HepG2 (cell line): ENCODE measurements around the gene OGFR. TPM values are rescaled to one million over a fixed set of nuclear protein-coding genes. Genes with fewer than 3 reads are reported as not detected.

Experiments
- ATAC-seq: fragments of 200-7000 bp; cut with Tn5 transposase; 3 replicates; pipeline ENCODE4 v1.9.1; 2020; ENCODE audit warnings: mild to moderate bottlenecking, moderate library complexity
- BruUV-seq: library from RNA; stranded (reverse); fragments of 400-500 nt; replicated peaks from 2 replicates; lab custom pipeline; 2021; lab: Mats Ljungman, UMichigan
- CTCF ChIA-PET: fragments of 300-600 bp; formaldehyde crosslinking; extraction: SDS; loops from one replicate; lab custom pipeline; 2021; ENCODE audit warnings: low total read pairs, inconsistent platforms, low intra/inter-chr PET ratio; lab: Yijun Ruan, JAX
- POLR2A ChIA-PET: fragments of 350-600 bp; sonication (Branson Sonifier 250); formaldehyde crosslinking; loops from one replicate; lab custom pipeline; 2020; ENCODE audit warnings: antibody characterized with exemption, inconsistent platforms; lab: Yijun Ruan, JAX
- DNase-seq: peaks from one replicate; pipeline ENCODE4 v3.0.0-alpha.2; 2015; ENCODE audit warnings: low spot score
- FAIRE-seq: peaks from 3 replicates; lab custom pipeline; 2011; peaks lifted over from hg19 to GRCh38; lab: Jason Lieb, UNC
- H2AFZ ChIP-seq: one replicate; pipeline ENCODE4 v1.6.1; 2011; ENCODE audit warnings: low read length, inconsistent platforms
- H3K27ac ChIP-seq: fragments of 300-600 bp; 3 replicates; pipeline ENCODE4 v1.8.0; 2011; ENCODE audit warnings: mixed run types, mild to moderate bottlenecking, mixed read lengths, low read length, inconsistent platforms; ENCODE audit not compliant: insufficient read depth; ENCODE audit errors: extremely low read length
- H3K27me3 ChIP-seq, 2 experiments: fragments of 200-600 bp in 1 of 2; 2 replicates in 1 of 2; 3 replicates in 1 of 2; pipeline versions ENCODE4 v1.6.0 to v1.8.0; 2011; ENCODE audit warnings: low read length in 2 of 2, mild to moderate bottlenecking in 2 of 2, moderate library complexity in 2 of 2, inconsistent platforms in 1 of 2; ENCODE audit not compliant: insufficient read depth in 2 of 2, control insufficient read depth in 1 of 2
- H3K36me3 ChIP-seq, 2 experiments: fragments of 200-600 bp in 1 of 2; replicated peaks in 1 of 2; 2 replicates in 1 of 2; 3 replicates in 1 of 2; pipeline versions ENCODE4 v1.5.1 to v1.8.0; 2011; ENCODE audit warnings: low read length in 2 of 2, inconsistent platforms in 1 of 2; ENCODE audit not compliant: insufficient read depth in 2 of 2, control insufficient read depth in 1 of 2
- H3K4me1 ChIP-seq: 2 replicates; pipeline ENCODE4 v1.5.1; 2012; ENCODE audit warnings: low read length, inconsistent platforms; ENCODE audit not compliant: insufficient read depth
- H3K4me2 ChIP-seq: 2 replicates; pipeline ENCODE4 v1.6.0; 2011; ENCODE audit warnings: low read depth, low read length, inconsistent platforms
- H3K4me3 ChIP-seq, 3 experiments: fragments of 200-600 bp in 1 of 3; sonication (generic), shearing (Covaris generic) in 1 of 3; replicated peaks in 1 of 3; 2 replicates each; pipeline ENCODE4 v1.5.1; 2011 to 2016; ENCODE audit warnings: low read length in 3 of 3, inconsistent platforms in 2 of 3, low read depth in 2 of 3, mild to moderate bottlenecking in 2 of 3, control low read depth in 1 of 3, mixed read lengths in 1 of 3; ENCODE audit not compliant: insufficient read depth in 1 of 3
- H3K79me2 ChIP-seq: one replicate; pipeline ENCODE4 v1.6.1; 2011; ENCODE audit warnings: low read length, inconsistent platforms; ENCODE audit not compliant: insufficient read depth
- H3K9ac ChIP-seq: 2 replicates; pipeline ENCODE4 v1.6.0; 2011; ENCODE audit warnings: mild to moderate bottlenecking, low read depth, low read length, inconsistent platforms; ENCODE audit not compliant: insufficient read depth
- H3K9me3 ChIP-seq: 2 replicates; pipeline ENCODE4 v1.5.1; 2012; ENCODE audit warnings: mild to moderate bottlenecking, low read length
- H4K20me1 ChIP-seq: 2 replicates; pipeline ENCODE4 v1.6.0; 2011; ENCODE audit warnings: inconsistent platforms, mild to moderate bottlenecking, low read length, moderate library complexity; ENCODE audit not compliant: insufficient read depth
- E2F2 ChIP-seq: sonication (generic); formaldehyde crosslinking; IDR thresholded peaks from 2 replicates; pipeline ENCODE4 v1.4.0; 2020; ENCODE audit warnings: missing genetic modification reagents, borderline replicate concordance
- ELK4 ChIP-seq: sonication (generic); formaldehyde crosslinking; IDR thresholded peaks from 2 replicates; pipeline ENCODE4 v1.9.0; 2021; ENCODE audit warnings: missing genetic modification reagents, borderline replicate concordance
- FIP1L1 ChIP-seq: fragments of 200-400 bp; formaldehyde crosslinking; IDR thresholded peaks from 2 replicates; pipeline ENCODE4 v1.6.1; 2018; ENCODE audit warnings: low read depth, mild to moderate bottlenecking, low read length, moderate library complexity, borderline replicate concordance; ENCODE audit not compliant: insufficient read depth
- MAF1 ChIP-seq: sonication (generic); formaldehyde crosslinking; IDR thresholded peaks from 2 replicates; pipeline ENCODE4 v1.5.0; 2020; ENCODE audit warnings: missing genetic modification reagents, borderline replicate concordance
- ZBTB33 ChIP-seq: sonication (generic); formaldehyde crosslinking; IDR thresholded peaks from 2 replicates; pipeline ENCODE4 v1.4.0; 2020; ENCODE audit warnings: missing genetic modification reagents
- ZMAT5 ChIP-seq: sonication (generic); formaldehyde crosslinking; IDR thresholded peaks from 2 replicates; pipeline ENCODE4 v1.5.0; 2020; ENCODE audit warnings: mild to moderate bottlenecking, low read depth, missing genetic modification reagents, borderline replicate concordance
- ZNF543 ChIP-seq: sonication (generic); formaldehyde crosslinking; IDR thresholded peaks from 2 replicates; pipeline ENCODE4 v1.4.0; 2020; ENCODE audit warnings: mild to moderate bottlenecking, missing genetic modification reagents
- ZNF678 ChIP-seq: sonication (generic); formaldehyde crosslinking; IDR thresholded peaks from 2 replicates; pipeline ENCODE4 v1.4.0; 2020; ENCODE audit warnings: mild to moderate bottlenecking, missing genetic modification reagents
- ZNF768 ChIP-seq: sonication (generic); formaldehyde crosslinking; IDR thresholded peaks from 2 replicates; pipeline ENCODE4 v1.4.0; 2020; ENCODE audit warnings: missing genetic modification reagents
- ZNF850 ChIP-seq: sonication (generic); formaldehyde crosslinking; conservative IDR thresholded peaks from 2 replicates; pipeline ENCODE4 v1.9.0; 2021; ENCODE audit warnings: mild to moderate bottlenecking, missing genetic modification reagents
- WGBS: methylation state at CpG from one replicate; pipeline ENCODE4 v1.1.6; 2017; ENCODE audit warnings: low lambda C conversion rate; 5-methylcytosine and 5-hydroxymethylcytosine counted together
- in situ Hi-C: cut with HindIII; loops from 2 replicates; pipeline ENCODE4 v1.10.0; 2017; ENCODE audit warnings: low pct_unique_long_range_greater_than_20kb; ENCODE audit not compliant: extremely low pct_ligation_motif_present
- intact Hi-C: fragments of 100-400 bp; cut with micrococcal nuclease; formaldehyde crosslinking; loops from one replicate; pipeline ENCODE4 v1.10.0; 2022; ENCODE audit not compliant: unreplicated experiment
- polyA plus RNA-seq, 8 experiments: library from polyadenylated mRNA; depleted of rRNA in 3 of 8; stranded (reverse) in 7 of 8; unstranded in 1 of 8; fragments of >200 nt; fragmentation: Illumina TruSeq in 4 of 8; extraction: Trizol in 4 of 8; gene quantifications; 2 replicates each; pipeline versions ENCODE4 v1.2.1 to v1.2.3, GENCODE V29; 2011 to 2016; ENCODE audit warnings: low read depth in 4 of 8, missing spikeins in 1 of 8, mixed read lengths in 1 of 8; ENCODE audit not compliant: insufficient read depth in 1 of 8
- total RNA-seq, 5 experiments: library from RNA; depleted of rRNA; stranded (reverse); fragments of >200 nt; fragmentation: Illumina TruSeq; extraction: Trizol; gene quantifications; 2 replicates each; pipeline ENCODE4 v1.2.3, GENCODE V29; 2016; ENCODE audit warnings: low read depth in 1 of 5

The OGFR gene
- total and polyA plus RNA-seq, 2 of the 13 experiments (the other 11 are each of a cell fraction or from before 2014, with no cell fraction given) = 47.7 to 81.8 TPM

GRCh38 chr20:62813588-62813987 is 9.0 kb downstream of the OGFR start:
- Histone ChIP-seq H2AFZ (no peak overlapping the region), H3K36me3 (peaks cover 28 to 47% of the 10 kb centered on the region in 2 experiments), H3K27me3 (no peaks in the 10 kb centered on the region), H3K4me3 (no peak overlapping the region), H4K20me1 (peaks cover 4% of the 10 kb centered on the region; the same call in 1 of the 2 replicates), H3K79me2 (peaks cover 6% of the 10 kb centered on the region), H3K27ac (peak overlapping the region; percentile 27), H3K4me1 (peaks cover 31% of the 10 kb centered on the region), H3K9me3 (no peaks in the 10 kb centered on the region)
- FAIRE-seq = no peak
- 97% methylated on average over 13 of the region's 13 CpGs for WGBS
- ATAC-seq = no peak
- no peak for DNase-seq
- intact Hi-C loops = no loop called here
- TF ChIP-seq ZBTB33 (CRISPR knock-in tag) (0 out of 2 replicates have a peak, but pooled peaks have one; percentile 25), MAF1 (CRISPR knock-in tag) (0 out of 2 replicates have a peak, but pooled peaks have one; percentile 45), ZNF543 (CRISPR knock-in tag) (no peak)
- TF ChIP-seq, all 625 proteins: peak for 2
- in situ Hi-C loops = no loop called here
- Histone ChIP-seq H3K9ac (no peak overlapping the region), H3K4me2 (no peak overlapping the region)
- no TSS peak for BruUV-seq
- ChIA-PET CTCF (no interaction called here), POLR2A (interaction anchor here (1.2 to 3.0 kb wide), 2 partner anchors 9 to 48 kb away, joined by 5 to 15 read pairs; partner anchors contain the start of gene TCFL5)

- Histone ChIP-seq H3K4me3 (no peak overlapping the region), H3K79me2 (peaks cover 6% of the 10 kb centered on the region), H3K9me3 (no peaks in the 10 kb centered on the region), H2AFZ (no peak overlapping the region), H3K27me3 (no peaks in the 10 kb centered on the region), H3K9ac (no peak overlapping the region), H3K4me2 (no peak overlapping the region), H3K27ac (peak overlapping the region; percentile 27), H3K36me3 (peaks cover 25 to 44% of the 10 kb centered on the region in 2 experiments), H3K4me1 (peaks cover 37% of the 10 kb centered on the region), H4K20me1 (peaks cover 4% of the 10 kb centered on the region; the same call in 1 of the 2 replicates)
- ChIA-PET POLR2A (interaction anchor here (1.2 to 6.8 kb wide), 6 partner anchors 9 to 147 kb away, joined by 5 to 64 read pairs (median 14); partner anchors contain the start of genes MRGBP, OGFR and TCFL5), CTCF (no interaction called here)
- intact Hi-C loops (no loop called here), in situ Hi-C loops (no loop called here)
- no peak for DNase-seq
- no peak for ATAC-seq
- BruUV-seq = no TSS peak
- 91% methylated on average over 10 of the region's 13 CpGs for WGBS
- no peak for FAIRE-seq
- TF ChIP-seq ELK4 (CRISPR knock-in tag) (peak; percentile 63; the same call in 1 of the 2 replicates), ZNF850 (CRISPR knock-in tag) (no peak), ZMAT5 (no peak), ZNF768 (CRISPR knock-in tag) (0 out of 2 replicates have a peak, but pooled peaks have one; percentile 5), ZNF678 (CRISPR knock-in tag) (no peak), FIP1L1 (peak; percentile 84; the same call in 1 of the 2 replicates), E2F2 (CRISPR knock-in tag) (0 out of 2 replicates have a peak, but pooled peaks have one; percentile 35)
Measured at GRCh38 chr20:62814060-62814708, 9.5 kb downstream of the OGFR start.
